Upper lobe of left lung (tissue), 6 donors: Measurements from ENCODE around the gene VHLL. TPM values are rescaled to one million over a fixed set of nuclear protein-coding genes. Genes with fewer than 3 reads are reported as not detected.
A peak's percentile ranks its signal among the peaks of the same experiment; 100 is the strongest.
"Not testable (repeated sequence)": the region's sequence is repeated elsewhere in the genome, so short reads cannot be mapped to it uniquely, and the experiment has no call there.

ENCODE experiments used
- ATAC-seq, 2 donors: fragments of 200-7000 bp; cut with Tn5 transposase; one replicate each; pipeline ENCODE4 v1.9.1; 2022; ENCODE audit warnings: mild to moderate bottlenecking in 2 of 2, moderate library complexity in 2 of 2; ENCODE audit not compliant: low FRiP score in 2 of 2
- DNase-seq, 2 donors: peaks; one replicate each; pipeline ENCODE4 v3.0.0-alpha.2; 2019 to 2020
- H3K27ac ChIP-seq, 4 donors: fragments of 200-600 bp; sonication (generic); one replicate each; pipeline ENCODE4 v1.5.1; 2016 to 2019
- H3K27me3 ChIP-seq, 4 donors: fragments of 200-600 bp; sonication (generic); one replicate each; pipeline ENCODE4 v1.5.1; 2017 to 2019
- H3K36me3 ChIP-seq, 4 donors: fragments of 200-600 bp; sonication (generic); one replicate each; pipeline ENCODE4 v1.5.1; 2016 to 2019
- H3K4me1 ChIP-seq, 4 donors: fragments of 200-600 bp; sonication (generic); one replicate each; pipeline ENCODE4 v1.5.1; 2018 to 2019
- H3K4me3 ChIP-seq, 4 donors: fragments of 200-600 bp; sonication (generic); one replicate each; pipeline ENCODE4 v1.5.1; 2017 to 2019; ENCODE audit warnings: mild to moderate bottlenecking in 2 of 4, moderate library complexity in 1 of 4
- H3K9me3 ChIP-seq, 4 donors: fragments of 200-600 bp; sonication (generic); one replicate each; pipeline ENCODE4 v1.5.1; 2018 to 2019
- EP300 ChIP-seq, 4 donors: sonication (generic); formaldehyde crosslinking; IDR thresholded peaks; one replicate each; pipeline ENCODE4 v1.5.1; 2017; ENCODE audit warnings: antibody characterized with exemption in 4 of 4, control low read depth in 2 of 4
- POLR2A ChIP-seq, 4 donors: fragments of 450-650 bp; IDR thresholded peaks; one replicate each; pipeline ENCODE4 v1.5.1; 2016 to 2017; ENCODE audit warnings: antibody characterized with exemption in 4 of 4, mild to moderate bottlenecking in 2 of 4
- POLR2AphosphoS5 ChIP-seq, 2 donors: sonication (generic); formaldehyde crosslinking; IDR thresholded peaks; one replicate each; pipeline ENCODE4 v1.5.1; 2017; ENCODE audit warnings: antibody characterized with exemption in 2 of 2
- WGBS, 2 donors: methylation state at CpG; one replicate each; pipeline ENCODE4 v1.1.5; 2017 to 2018; 5-methylcytosine and 5-hydroxymethylcytosine counted together
- total RNA-seq, 6 donors: library from RNA; depleted of rRNA in 4 of 6; stranded (reverse); fragments of >200 nt in 4 of 6; gene quantifications; one replicate each; pipeline versions ENCODE4 v1.1.0 to v1.2.1, GENCODE V29; 2016 to 2021
- TF ChIP-seq, protein P1 (sequence below), 6 experiments: fragments of 450-650 bp in 4 of 6; fragments of 200-600 bp in 2 of 6; sonication (generic) in 2 of 6; IDR thresholded peaks; one replicate each; pipeline ENCODE4 v1.5.1; 2016 to 2019; ENCODE audit warnings: antibody characterized with exemption in 6 of 6
- donor health status: DM: no; HTN: no; CAD: no; lungs with moderate emphysema.
- donor health status: DM: no; HTN: yes; CAD: no; lungs with severe emphysema.

VHLL gene
- 1 to 10 TPM in 1 of 6 donors, not detected in 5; 7.3 TPM for total RNA-seq

DNA sequence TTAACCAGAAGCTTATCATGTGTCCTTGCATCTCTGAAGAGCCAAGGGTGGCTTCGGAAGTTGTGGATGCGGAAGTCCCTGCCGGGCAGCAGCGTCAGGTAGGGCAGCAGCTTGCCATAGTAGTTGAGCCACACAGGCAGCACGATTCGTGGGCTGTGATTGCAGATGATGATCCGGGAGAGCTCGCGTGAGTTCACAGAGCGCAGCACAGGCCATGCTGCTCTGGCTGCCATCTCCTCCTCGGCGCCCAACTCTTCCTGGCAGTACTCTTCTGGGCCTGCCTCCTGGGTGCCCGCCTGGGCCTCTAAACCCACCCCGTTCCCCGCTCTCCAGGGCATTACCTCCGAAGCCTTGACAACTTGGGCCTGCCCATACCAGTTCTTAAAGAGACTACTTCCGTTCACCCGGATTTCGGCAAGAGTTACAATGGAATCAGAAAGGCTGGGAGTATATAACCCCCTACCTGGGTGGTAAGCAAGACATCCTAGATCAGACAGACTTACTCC lies at the start of gene VHLL:
VHLL (minus strand) TSS at position 456 of the 506 bp plus-strand sequence; CDS start at position 338, 118 bp downstream.
- H3K27ac ChIP-seq: no peak within 1 kb of the TSS
- no peak for ATAC-seq
- no peaks in the 10 kb centered on the region for H3K9me3 ChIP-seq
- no peak within 1 kb of the TSS for H3K4me3 ChIP-seq
- H3K27me3 ChIP-seq: no peaks in the 10 kb centered on the region
- 91 to 93% methylated on average over 19 of the region's 19 CpGs for WGBS, 2 donors
- peaks cover 7 to 21% (median 15%) of the 10 kb centered on the region in 4 donors for H3K4me1 ChIP-seq
- H3K36me3 ChIP-seq: peaks cover 0 to 4% (median 0%) of the 10 kb centered on the region in 4 donors
- DNase-seq: peak in 1 of 2 donors; percentile 51
- no peak for TF ChIP-seq POLR2AphosphoS5 (IDR thresholded peaks at IDR 0.05)
- TF ChIP-seq, protein P1, sequence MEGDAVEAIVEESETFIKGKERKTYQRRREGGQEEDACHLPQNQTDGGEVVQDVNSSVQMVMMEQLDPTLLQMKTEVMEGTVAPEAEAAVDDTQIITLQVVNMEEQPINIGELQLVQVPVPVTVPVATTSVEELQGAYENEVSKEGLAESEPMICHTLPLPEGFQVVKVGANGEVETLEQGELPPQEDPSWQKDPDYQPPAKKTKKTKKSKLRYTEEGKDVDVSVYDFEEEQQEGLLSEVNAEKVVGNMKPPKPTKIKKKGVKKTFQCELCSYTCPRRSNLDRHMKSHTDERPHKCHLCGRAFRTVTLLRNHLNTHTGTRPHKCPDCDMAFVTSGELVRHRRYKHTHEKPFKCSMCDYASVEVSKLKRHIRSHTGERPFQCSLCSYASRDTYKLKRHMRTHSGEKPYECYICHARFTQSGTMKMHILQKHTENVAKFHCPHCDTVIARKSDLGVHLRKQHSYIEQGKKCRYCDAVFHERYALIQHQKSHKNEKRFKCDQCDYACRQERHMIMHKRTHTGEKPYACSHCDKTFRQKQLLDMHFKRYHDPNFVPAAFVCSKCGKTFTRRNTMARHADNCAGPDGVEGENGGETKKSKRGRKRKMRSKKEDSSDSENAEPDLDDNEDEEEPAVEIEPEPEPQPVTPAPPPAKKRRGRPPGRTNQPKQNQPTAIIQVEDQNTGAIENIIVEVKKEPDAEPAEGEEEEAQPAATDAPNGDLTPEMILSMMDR (IDR thresholded peaks at IDR 0.05): no peak
- TF ChIP-seq POLR2A (IDR thresholded peaks at IDR 0.05): no peak
- no peak for TF ChIP-seq EP300 (IDR thresholded peaks at IDR 0.05)

DNA sequence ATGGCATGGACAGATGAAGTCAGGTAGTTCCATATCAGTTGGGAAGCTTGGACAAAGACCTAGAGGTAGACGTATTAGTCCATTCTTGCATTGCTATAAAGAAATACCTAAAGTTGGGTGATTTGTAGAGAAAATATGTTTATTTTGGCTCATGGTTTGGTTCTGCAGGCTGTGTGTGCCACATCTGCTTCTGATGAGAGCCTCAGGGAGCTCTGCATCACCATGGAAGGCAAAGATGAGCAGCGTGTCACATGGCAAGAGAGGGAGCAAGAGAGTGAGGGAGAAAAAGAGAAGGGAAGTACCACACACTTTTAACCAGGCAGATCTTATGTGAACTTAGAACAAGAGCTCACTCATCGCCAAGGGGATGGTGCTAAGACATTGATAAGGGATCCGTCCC lies 48.2 kb upstream of the VHLL start:
- 68 to 85% methylated on average over 4 of the region's 4 CpGs for WGBS, 2 donors
- no peak overlapping the region for H3K4me3 ChIP-seq
- ATAC-seq (no peak), DNase-seq (no peak)
- no peaks in the 10 kb centered on the region for H3K9me3 ChIP-seq
- H3K4me1 ChIP-seq: no peaks in the 10 kb centered on the region
- H3K36me3 ChIP-seq: no peaks in the 10 kb centered on the region
- no peaks in the 10 kb centered on the region for H3K27me3 ChIP-seq
- no peak for TF ChIP-seq EP300 (IDR thresholded peaks at IDR 0.05)
- TF ChIP-seq, protein P1 (IDR thresholded peaks at IDR 0.05): no peak
- TF ChIP-seq POLR2A (IDR thresholded peaks at IDR 0.05): no peak
- no peak overlapping the region for H3K27ac ChIP-seq

DNA sequence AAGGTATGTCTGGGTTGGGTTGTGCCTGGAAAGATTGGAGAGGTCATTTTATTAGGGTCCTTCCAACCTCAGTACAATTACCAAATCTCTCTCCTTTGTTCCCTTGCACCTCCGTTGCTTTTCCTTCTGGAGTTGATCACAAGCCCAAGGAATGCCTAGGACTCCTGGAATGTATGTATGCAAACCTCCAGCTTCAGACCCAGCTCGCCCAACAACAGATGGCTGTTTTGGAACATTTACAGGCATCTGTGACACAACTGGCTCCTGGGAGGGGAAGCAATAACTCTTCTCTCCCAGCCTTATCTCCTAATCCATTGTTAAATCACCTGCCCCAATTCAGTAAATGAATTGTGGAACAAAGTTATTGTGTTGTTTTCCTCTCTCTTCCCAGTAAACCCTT lies 47.5 kb upstream of the VHLL start:
- no peak overlapping the region for H3K27ac ChIP-seq
- no peaks in the 10 kb centered on the region for H3K27me3 ChIP-seq
- TF ChIP-seq POLR2A (IDR thresholded peaks at IDR 0.05) (no peak), POLR2AphosphoS5 (IDR thresholded peaks at IDR 0.05) (no peak), EP300 (IDR thresholded peaks at IDR 0.05) (no peak)
- TF ChIP-seq, protein P1 (IDR thresholded peaks at IDR 0.05): no peak
- H3K4me3 ChIP-seq: no peak overlapping the region
- 56 to 67% methylated on average over 2 of the region's 2 CpGs for WGBS, 2 donors
- no peak for ATAC-seq
- no peak for DNase-seq
- H3K36me3 ChIP-seq: no peaks in the 10 kb centered on the region
- H3K4me1 ChIP-seq: no peaks in the 10 kb centered on the region
- no peaks in the 10 kb centered on the region for H3K9me3 ChIP-seq

DNA sequence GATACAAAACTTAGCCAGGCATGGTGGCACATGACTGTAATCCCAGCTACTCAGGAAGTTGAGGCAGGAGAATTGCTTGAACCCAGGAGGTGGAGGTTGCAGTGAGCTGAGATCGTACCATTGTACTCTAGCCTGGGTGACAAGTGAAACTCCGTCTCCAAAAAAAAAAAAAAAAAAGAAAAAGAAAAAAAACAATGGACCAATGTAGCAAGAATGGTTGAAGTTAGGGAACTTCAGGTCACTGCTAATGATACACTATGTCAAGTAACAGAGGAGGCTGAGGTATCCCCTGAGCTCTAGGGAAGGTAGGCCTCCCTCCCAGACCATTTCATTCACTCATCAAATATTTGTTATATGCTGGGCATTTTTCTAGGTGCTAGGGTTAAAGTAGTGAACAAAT lies 46.9 kb upstream of the VHLL start:
- not testable (repeated sequence) for H3K36me3 ChIP-seq, H3K27ac ChIP-seq, H3K9me3 ChIP-seq, DNase-seq, ATAC-seq, H3K4me3 ChIP-seq, H3K4me1 ChIP-seq, H3K27me3 ChIP-seq
- 89 to 91% methylated on average over 2 of the region's 2 CpGs for WGBS, 2 donors

DNA sequence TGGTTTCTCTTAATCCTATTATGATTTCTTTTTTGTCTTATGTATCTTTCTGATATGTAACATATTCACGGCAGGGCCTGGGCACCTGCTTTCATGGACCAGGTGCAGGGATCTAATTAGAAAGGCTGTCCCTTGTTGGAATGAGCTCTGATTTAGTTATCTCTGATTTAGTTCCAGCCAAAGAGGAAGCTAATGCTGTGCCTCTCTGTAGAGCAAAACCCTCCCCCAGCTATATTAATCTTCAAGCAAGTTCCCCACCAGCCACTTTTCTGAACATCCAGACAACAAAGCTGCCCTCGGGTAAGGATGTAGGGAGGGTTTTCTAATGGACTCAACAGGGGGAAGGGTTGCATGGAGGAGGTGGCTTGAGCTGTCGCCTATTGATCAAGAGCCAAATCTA lies 45.3 kb upstream of the VHLL start:
- no peaks in the 10 kb centered on the region for H3K36me3 ChIP-seq
- H3K9me3 ChIP-seq: no peaks in the 10 kb centered on the region
- 72 to 88% methylated on average over 3 of the region's 3 CpGs for WGBS, 2 donors
- DNase-seq (no peak), ATAC-seq (no peak)
- H3K27ac ChIP-seq: no peak overlapping the region
- H3K4me1 ChIP-seq: no peaks in the 10 kb centered on the region
- H3K4me3 ChIP-seq: no peak overlapping the region
- no peaks in the 10 kb centered on the region for H3K27me3 ChIP-seq
- TF ChIP-seq, protein P1 (IDR thresholded peaks at IDR 0.05): no peak
- TF ChIP-seq POLR2A (IDR thresholded peaks at IDR 0.05) (no peak), EP300 (IDR thresholded peaks at IDR 0.05) (no peak), POLR2AphosphoS5 (IDR thresholded peaks at IDR 0.05) (no peak)
